ENCODE data around the gene MEIOB.
"Not testable (repeated sequence)": the region's sequence is repeated elsewhere in the genome, so short reads cannot be mapped to it uniquely, and the experiment has no call there.

Gene MEIOB

GRCh38 chr16:1871974-1872635 lies at the start of gene MEIOB:
Gene MEIOB, minus strand, starts transcription at chr16:1872164. Its CDS starts 3,989 bp downstream, at chr16:1868175.
- DNase-seq, result no peak

- no peak for DNase-seq
Observed at GRCh38 chr16:1920727-1921171, 48.8 kb upstream of the MEIOB start.

- not testable (repeated sequence) for DNase-seq
Observed at GRCh38 chr16:1920122-1920521, 48.2 kb upstream of the MEIOB start.

GRCh38 chr16:1919327-1919998 lies 47.5 kb upstream of the MEIOB start:
- DNase-seq, result no peak

GRCh38 chr16:1918351-1919326 lies 46.7 kb upstream of the MEIOB start, which contains the start of gene HS3ST6:
Gene HS3ST6, minus strand, starts transcription at chr16:1918415. Its CDS starts 92 bp downstream, at chr16:1918323.
- no peak for DNase-seq

GRCh38 chr16:1917665-1918350 lies 45.8 kb upstream of the MEIOB start:
- no peak for DNase-seq

GRCh38 chr16:1917056-1917664 lies 45.2 kb upstream of the MEIOB start:
- DNase-seq, result no peak

GRCh38 chr16:1916640-1916990 lies 44.7 kb upstream of the MEIOB start:
- DNase-seq, result no peak

- no peak for DNase-seq
Observed at GRCh38 chr16:1915732-1916639, 44.0 kb upstream of the MEIOB start.

- DNase-seq, result no peak
Observed at GRCh38 chr16:1914988-1915387, 43.0 kb upstream of the MEIOB start.

GRCh38 chr16:1914084-1914608 lies 42.2 kb upstream of the MEIOB start:
- no peak for DNase-seq

- no peak for DNase-seq
Observed at GRCh38 chr16:1913327-1914083, 41.5 kb upstream of the MEIOB start.

GRCh38 chr16:1912215-1912543 lies 40.2 kb upstream of the MEIOB start:
- no peak for DNase-seq

GRCh38 chr16:1911467-1912214 lies 39.7 kb upstream of the MEIOB start:
- DNase-seq, result no peak

- peak; percentile 11 for DNase-seq
Observed at GRCh38 chr16:1909561-1910231, 37.7 kb upstream of the MEIOB start.

GRCh38 chr16:1908983-1909382 lies 37.0 kb upstream of the MEIOB start:
- DNase-seq, result peak; percentile 18

- DNase-seq, result no peak
Observed at GRCh38 chr16:1908184-1908583, 36.2 kb upstream of the MEIOB start.

- DNase-seq, result no peak
Observed at GRCh38 chr16:1907226-1907860, 35.4 kb upstream of the MEIOB start.

GRCh38 chr16:1906846-1907165 lies 34.8 kb upstream of the MEIOB start:
- no peak for DNase-seq

All from 8988T (cell line).